ENCODE results near the gene CYB561A3. TPM values are rescaled to one million over a fixed set of nuclear protein-coding genes. Genes with fewer than 3 reads are reported as not detected.

Gene CYB561A3
- total RNA-seq, 1 experiment from 2014 or later = 96.9 TPM

DNA sequence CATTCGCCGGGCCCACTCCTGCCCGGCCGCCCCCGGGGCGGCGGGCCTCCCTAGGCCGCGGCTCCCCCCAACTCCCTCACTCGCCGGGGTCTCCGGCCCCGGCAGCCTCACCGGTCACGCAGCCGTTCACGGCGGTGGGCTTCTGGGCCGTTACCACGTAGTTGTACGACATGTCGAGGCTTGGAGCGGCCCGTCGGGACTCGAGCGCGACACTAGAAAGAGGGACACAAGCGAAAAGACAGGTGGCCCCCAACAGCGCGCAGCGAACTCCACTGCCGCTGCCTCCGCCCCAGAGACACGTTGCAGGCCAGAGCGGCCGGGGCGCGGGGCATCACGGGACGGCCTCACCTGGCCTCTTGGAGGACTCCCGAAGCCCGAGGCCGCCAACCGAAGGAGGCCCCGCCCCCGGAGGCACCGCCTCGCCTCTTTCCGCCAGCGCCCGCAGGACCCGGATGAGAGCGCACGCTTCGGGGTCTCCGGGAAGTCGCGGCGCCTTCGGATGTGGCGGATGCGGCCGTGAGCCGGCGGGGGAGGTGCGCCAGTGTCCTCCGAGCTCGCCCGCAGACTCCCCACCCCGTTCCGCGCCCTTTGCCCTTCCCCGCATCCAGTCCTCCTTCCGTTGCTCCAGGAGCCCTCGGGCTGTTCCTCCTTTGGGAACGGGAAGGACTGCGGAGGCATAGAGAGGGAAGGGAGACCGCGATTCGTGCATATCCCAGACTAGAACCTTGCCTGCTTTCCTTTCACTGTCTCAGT lies 28.7 kb downstream of the CYB561A3 start, which contains the start of the genes DDB1 and TKFC:
Gene DDB1 (minus strand): TSS at position 309 of the 753 bp plus-strand sequence. CDS start 137 bp downstream, at position 172.
Gene TKFC (plus strand): TSS at position 432 of the 753 bp plus-strand sequence. CDS start 1,501 bp downstream, outside the sequence.
- Histone ChIP-seq H3K4me3 (peak within 1 kb of the TSS; percentile 99), H3F3A (ENCODE audit: insufficient read depth, low read depth) (peaks cover 31% of the 10 kb centered on the region), H3K36me3 (ENCODE audit: low read depth) (peaks cover 7% of the 10 kb centered on the region), H3K9me2 (ENCODE audit: insufficient read depth) (no peaks in the 10 kb centered on the region), H3K27me3 (ENCODE audit: insufficient read depth, low read depth) (no peaks in the 10 kb centered on the region), H3K79me2 (ENCODE audit: low read depth) (peaks cover 57% of the 10 kb centered on the region), H3K4me2 (peak within 1 kb of the TSS; percentile 96), H3K9me3 (ENCODE audit: insufficient read depth, low read depth) (no peaks in the 10 kb centered on the region), H4K20me1 (ENCODE audit: insufficient read depth) (peaks cover 24% of the 10 kb centered on the region), H2AFZ (peak within 1 kb of the TSS; percentile 94), H3K4me1 (replicated peaks; ENCODE audit: insufficient read depth) (peaks cover 35% of the 10 kb centered on the region), H3K27ac (peak within 1 kb of the TSS; percentile 64)
- intact Hi-C loops (cut with micrococcal nuclease; ENCODE audit: unreplicated experiment) = loop anchor here (2.0 to 10.0 kb wide), 4 partner anchors 60 to 294 kb away; partner anchors contain the start of gene TMEM216
- DNase-seq = peak; percentile 88 to 99
- no TSS peak for BruUV-seq (replicated peaks)
- TF ChIP-seq, protein P1, sequence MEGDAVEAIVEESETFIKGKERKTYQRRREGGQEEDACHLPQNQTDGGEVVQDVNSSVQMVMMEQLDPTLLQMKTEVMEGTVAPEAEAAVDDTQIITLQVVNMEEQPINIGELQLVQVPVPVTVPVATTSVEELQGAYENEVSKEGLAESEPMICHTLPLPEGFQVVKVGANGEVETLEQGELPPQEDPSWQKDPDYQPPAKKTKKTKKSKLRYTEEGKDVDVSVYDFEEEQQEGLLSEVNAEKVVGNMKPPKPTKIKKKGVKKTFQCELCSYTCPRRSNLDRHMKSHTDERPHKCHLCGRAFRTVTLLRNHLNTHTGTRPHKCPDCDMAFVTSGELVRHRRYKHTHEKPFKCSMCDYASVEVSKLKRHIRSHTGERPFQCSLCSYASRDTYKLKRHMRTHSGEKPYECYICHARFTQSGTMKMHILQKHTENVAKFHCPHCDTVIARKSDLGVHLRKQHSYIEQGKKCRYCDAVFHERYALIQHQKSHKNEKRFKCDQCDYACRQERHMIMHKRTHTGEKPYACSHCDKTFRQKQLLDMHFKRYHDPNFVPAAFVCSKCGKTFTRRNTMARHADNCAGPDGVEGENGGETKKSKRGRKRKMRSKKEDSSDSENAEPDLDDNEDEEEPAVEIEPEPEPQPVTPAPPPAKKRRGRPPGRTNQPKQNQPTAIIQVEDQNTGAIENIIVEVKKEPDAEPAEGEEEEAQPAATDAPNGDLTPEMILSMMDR (conservative IDR thresholded peaks at IDR 0.05) = no peak; the same call in 1 of the 2 replicates
- no peak for TF ChIP-seq EZH2 (IDR thresholded peaks at IDR 0.05; ENCODE audit: low read depth)
- ChIA-PET POLR2A (ENCODE audit: unreplicated experiment) (interaction anchor here (0.6 kb wide), 2 partner anchors 11 to 368 kb away, joined by 3 to 5 read pairs; no protein-coding TSS in a partner anchor), CTCF (interaction anchor here (0.6 to 1.4 kb wide), 3 partner anchors 52 to 1551 kb away, joined by 3 to 9 read pairs (median 4); no protein-coding TSS in a partner anchor)

DNA sequence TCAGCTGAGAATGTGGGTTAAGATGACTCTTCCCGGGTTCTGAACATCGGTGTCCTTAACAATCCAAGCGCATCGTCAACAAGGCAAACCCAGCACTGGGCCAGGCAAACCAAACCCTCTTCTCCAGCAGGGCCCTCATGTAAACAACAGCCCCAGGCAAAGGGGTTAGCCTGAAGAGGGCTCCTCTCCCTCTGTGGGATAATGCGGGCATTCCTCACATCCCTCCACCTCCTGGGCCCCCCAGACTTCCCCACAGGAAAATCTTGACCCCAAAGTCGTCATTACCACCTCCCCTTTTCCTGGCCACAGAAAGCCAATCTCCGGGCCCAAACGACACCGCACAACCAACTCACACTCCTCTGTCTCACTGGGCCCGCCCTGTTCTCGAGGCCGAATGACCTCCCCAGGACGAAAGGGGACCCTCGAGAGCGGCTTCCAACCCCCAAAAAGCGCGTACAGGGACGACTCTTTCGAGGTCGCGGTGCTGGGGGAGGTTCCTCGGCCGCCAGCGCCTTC lies 29.3 kb downstream of the CYB561A3 start:
- POLR2A ChIA-PET (ENCODE audit: unreplicated experiment) = no interaction called here
- CTCF ChIA-PET = no interaction called here
- Histone ChIP-seq H3K27me3 (ENCODE audit: insufficient read depth, low read depth) (no peaks in the 10 kb centered on the region), H3K9me2 (ENCODE audit: insufficient read depth) (no peaks in the 10 kb centered on the region), H3K36me3 (ENCODE audit: low read depth) (peaks cover 11% of the 10 kb centered on the region), H3K9me3 (ENCODE audit: insufficient read depth, low read depth) (no peaks in the 10 kb centered on the region), H4K20me1 (ENCODE audit: insufficient read depth) (peaks cover 30% of the 10 kb centered on the region), H3K4me1 (replicated peaks; ENCODE audit: insufficient read depth) (peaks cover 35% of the 10 kb centered on the region), H3K79me2 (ENCODE audit: low read depth) (peaks cover 63% of the 10 kb centered on the region), H3F3A (ENCODE audit: insufficient read depth, low read depth) (peaks cover 31% of the 10 kb centered on the region), H2AFZ (peak overlapping the region; percentile 94), H3K4me2 (peak overlapping the region; percentile 96), H3K4me3 (peak overlapping the region; percentile 99), H3K27ac (peak overlapping the region; percentile 64)
- no peak for DNase-seq
- BruUV-seq (replicated peaks) = TSS peak; percentile 35
- intact Hi-C loops (cut with micrococcal nuclease; ENCODE audit: unreplicated experiment) = loop anchor here (2.0 to 10.0 kb wide), 4 partner anchors 60 to 294 kb away; partner anchors contain the start of gene TMEM216
- no peak for TF ChIP-seq EZH2 (IDR thresholded peaks at IDR 0.05; ENCODE audit: low read depth)
- TF ChIP-seq, protein P1 (conservative IDR thresholded peaks at IDR 0.05) = no peak

DNA sequence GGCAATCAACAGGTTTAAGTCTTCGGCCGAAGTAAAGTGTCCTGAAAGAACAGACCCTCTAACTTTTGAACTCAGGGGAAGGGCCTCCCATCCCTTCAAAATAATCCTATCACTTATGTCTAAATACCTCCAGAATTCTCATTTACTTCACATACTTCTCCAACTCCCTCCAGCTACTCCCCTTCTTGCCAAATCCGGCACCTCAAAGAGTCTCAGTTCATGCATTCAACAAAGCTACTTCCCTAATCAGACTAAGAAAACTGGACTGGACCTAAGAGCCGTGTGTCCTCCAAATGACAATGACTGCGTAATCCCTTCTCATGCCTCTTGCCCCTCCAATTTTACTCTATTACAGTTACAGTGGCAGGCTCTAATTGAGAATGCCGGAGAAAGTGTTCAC lies 30.0 kb downstream of the CYB561A3 start:
- TF ChIP-seq, protein P1 (conservative IDR thresholded peaks at IDR 0.05) = no peak
- no peak for TF ChIP-seq EZH2 (IDR thresholded peaks at IDR 0.05; ENCODE audit: low read depth)
- H3K4me1 ChIP-seq (replicated peaks; ENCODE audit: insufficient read depth) = peaks cover 35% of the 10 kb centered on the region
- DNase-seq = no peak
- no peak overlapping the region for H3K27ac ChIP-seq
- H3K9me3 ChIP-seq (ENCODE audit: insufficient read depth, low read depth) = no peaks in the 10 kb centered on the region
- no peaks in the 10 kb centered on the region for H3K9me2 ChIP-seq (ENCODE audit: insufficient read depth)
- intact Hi-C loops (cut with micrococcal nuclease; ENCODE audit: unreplicated experiment) = loop anchor here (2.0 to 10.0 kb wide), 4 partner anchors 61 to 295 kb away; partner anchors contain the start of gene TMEM216
- H3K27me3 ChIP-seq (ENCODE audit: insufficient read depth, low read depth) = no peaks in the 10 kb centered on the region
- POLR2A ChIA-PET (ENCODE audit: unreplicated experiment) = interaction anchor here (0.6 kb wide), 1 partner anchor 1730 kb away, joined by 3 read pairs; no protein-coding TSS in a partner anchor
- H3F3A ChIP-seq (ENCODE audit: insufficient read depth, low read depth) = peaks cover 31% of the 10 kb centered on the region
- H3K4me3 ChIP-seq = peak overlapping the region; percentile 99
- peak overlapping the region; percentile 96 for H3K4me2 ChIP-seq
- H4K20me1 ChIP-seq (ENCODE audit: insufficient read depth) = peaks cover 37% of the 10 kb centered on the region
- no TSS peak for BruUV-seq (replicated peaks)
- peaks cover 70% of the 10 kb centered on the region for H3K79me2 ChIP-seq (ENCODE audit: low read depth)
- H3K36me3 ChIP-seq (ENCODE audit: low read depth) = peaks cover 11% of the 10 kb centered on the region
- CTCF ChIA-PET = interaction anchor here (0.6 to 0.8 kb wide), 2 partner anchors 33 to 43 kb away, joined by 4 to 7 read pairs; no protein-coding TSS in a partner anchor
- H2AFZ ChIP-seq = no peak overlapping the region

Data from PC-9 (cell line).